GM19468 (cell line): ENCODE results near the gene RBPJ.
A peak's percentile ranks its signal among the peaks of the same experiment; 100 is the strongest.

Experiments
- ATAC-seq: cut with Tn5 transposase; IDR thresholded peaks from one replicate; pipeline ENCODE4 v1.9.1; 2021; ENCODE audit warnings: mild to moderate bottlenecking, moderate library complexity, moderate number of reproducible peaks; ENCODE audit not compliant: unreplicated experiment; ENCODE audit errors: extremely low read depth

RBPJ gene

DNA sequence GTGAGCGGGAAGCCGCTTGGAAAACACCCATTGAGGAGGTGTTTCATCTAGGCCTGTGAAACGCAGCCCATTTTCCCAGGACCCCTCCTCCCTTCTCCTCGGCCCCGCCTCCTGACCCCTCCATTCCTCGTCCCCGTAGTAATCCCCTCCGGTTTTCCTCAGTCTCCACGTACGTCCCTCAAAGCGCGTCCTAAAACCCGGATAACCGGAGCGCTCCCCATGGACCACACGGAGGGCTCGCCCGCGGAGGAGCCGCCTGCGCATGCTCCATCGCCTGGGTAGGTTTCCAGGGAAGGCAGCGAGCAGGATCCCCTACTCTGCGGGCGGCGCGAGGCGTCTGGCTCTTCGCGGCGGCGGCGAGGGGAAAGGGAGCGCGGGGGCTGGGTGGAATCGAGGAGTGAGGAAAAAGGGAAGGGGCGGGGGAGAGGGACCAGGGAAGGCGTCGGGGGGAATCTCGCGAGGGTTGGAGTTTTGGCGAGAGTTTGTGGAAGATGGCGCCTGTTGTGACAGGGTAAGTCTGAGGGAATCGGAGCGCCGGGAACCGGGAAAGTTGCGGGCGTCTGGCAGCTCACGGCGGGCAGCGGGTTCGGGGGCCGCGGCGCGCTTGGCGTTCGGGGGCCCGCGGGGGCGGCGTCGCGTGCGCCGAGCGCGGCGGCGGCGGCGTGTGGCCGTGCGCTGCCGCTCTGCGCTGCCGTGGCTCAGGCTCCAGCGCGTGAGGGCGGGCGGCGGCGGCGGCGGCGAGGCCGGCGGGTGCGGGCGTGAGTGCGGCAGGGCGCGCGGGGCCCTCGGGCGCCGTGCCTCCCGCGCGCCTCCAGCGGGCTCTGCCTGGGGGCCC is at the start of gene RBPJ:
Gene RBPJ (plus strand): TSS at position 477 of the 835 bp plus-strand sequence. CDS start 15 bp downstream, at position 492.
- no peak for ATAC-seq

- ATAC-seq = no peak
Measured at GRCh38 chr4:26271703-26272102, 49.1 kb upstream of the RBPJ start.

- ATAC-seq = no peak
Measured at GRCh38 chr4:26272654-26273615, 47.9 kb upstream of the RBPJ start.

DNA sequence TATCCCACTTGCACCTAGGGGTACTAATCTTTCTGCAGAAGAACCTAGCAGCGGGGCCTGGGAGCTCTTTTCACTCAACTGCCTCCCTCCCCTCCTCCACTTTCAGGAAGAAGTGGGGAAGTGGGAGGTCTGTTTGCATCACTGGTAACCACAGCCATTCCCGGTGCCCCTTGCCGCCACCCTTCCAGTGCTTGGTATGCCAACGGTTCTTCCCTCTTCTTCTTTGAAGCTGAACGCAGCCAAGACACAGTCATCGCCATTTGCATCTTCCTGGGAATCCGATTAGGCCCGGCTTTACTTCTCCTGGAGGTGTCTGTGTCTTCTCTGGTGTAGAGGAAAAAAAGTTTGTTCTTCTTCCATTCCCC is 47.2 kb upstream of the RBPJ start:
- no peak for ATAC-seq

GRCh38 chr4:26275281-26275680 is 45.5 kb upstream of the RBPJ start:
- no peak for ATAC-seq

DNA sequence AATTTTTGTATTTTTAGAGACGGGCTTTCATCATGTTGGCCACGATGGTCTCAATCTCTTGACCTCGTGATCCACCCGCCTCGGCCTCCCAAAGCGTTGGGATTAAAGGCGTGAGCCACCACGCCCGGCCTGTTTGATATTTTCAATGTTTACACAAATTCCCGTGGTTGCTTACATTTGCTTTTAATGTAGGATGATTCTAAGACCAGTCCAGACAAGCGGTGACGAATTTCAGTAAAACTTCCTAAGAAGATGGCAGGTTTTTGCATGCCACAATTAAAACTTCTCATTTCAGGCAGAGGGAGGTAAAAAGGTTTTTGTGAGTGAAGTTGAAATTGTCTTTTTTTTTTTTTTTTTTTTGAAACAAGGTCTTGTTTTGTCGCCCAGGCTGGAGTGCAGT is 41.4 kb upstream of the RBPJ start:
- ATAC-seq = no peak

- ATAC-seq = no peak
Measured at GRCh38 chr4:26281881-26282280, 38.9 kb upstream of the RBPJ start.

GRCh38 chr4:26284536-26284935 is 36.3 kb upstream of the RBPJ start:
- ATAC-seq = no peak

DNA sequence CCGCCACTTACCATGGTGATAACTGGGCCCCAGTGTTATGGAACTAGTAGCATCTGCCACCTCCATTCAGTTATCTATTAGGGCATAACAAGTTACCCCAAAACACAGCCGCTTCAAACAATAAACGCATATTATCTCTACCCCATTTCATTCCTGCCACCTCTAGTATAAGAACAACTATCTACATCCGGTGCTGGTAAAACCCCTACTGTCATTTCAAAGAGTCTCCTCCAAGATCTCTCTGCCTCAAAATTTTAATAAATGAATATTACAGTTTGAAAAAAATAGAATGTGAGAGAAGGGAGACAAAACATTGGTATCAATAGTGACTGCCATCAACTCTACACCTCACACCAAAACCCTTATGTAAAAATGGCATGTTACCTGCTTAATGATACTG is 35.5 kb upstream of the RBPJ start:
- ATAC-seq = no peak

DNA sequence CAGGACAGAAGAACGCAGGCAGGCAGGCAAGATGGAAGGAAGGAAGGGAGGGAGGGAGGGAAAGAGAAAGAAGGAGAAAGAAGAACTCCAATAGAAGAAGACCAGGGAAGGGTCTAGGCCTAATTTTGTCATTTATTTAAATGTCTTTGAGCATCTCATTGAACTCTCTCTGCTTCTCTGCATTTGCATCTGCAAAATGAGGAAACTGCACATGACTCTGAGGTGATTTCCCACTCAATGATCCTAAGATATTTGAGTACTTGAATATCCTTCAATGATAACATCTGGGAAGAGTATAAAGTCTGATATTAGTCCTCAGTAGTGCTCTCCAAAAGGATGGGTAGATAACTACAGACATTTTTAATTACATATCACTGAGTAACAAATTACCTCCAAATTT is 33.1 kb upstream of the RBPJ start:
- ATAC-seq = no peak

GRCh38 chr4:26288355-26288909 is 32.4 kb upstream of the RBPJ start:
- ATAC-seq = peak; percentile 61

DNA sequence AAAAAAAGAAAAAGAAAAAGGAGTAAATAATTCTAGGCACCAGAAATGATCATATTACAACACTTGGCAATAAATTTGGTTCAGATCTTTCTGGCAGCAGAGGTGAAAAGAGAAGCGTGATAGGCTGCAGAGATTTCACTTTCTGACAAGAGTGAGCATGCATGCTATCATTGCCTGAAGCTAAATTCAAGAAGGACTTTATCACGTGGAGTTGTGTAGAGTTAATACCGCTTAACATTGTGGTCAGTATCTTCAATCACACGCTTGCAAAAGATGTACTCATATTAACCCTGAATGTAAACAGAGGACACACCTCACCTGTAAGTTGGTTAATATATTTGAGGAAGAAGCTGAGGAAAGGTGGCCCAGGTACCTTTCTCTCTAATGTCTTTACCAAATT is 31.4 kb upstream of the RBPJ start:
- ATAC-seq = no peak

DNA sequence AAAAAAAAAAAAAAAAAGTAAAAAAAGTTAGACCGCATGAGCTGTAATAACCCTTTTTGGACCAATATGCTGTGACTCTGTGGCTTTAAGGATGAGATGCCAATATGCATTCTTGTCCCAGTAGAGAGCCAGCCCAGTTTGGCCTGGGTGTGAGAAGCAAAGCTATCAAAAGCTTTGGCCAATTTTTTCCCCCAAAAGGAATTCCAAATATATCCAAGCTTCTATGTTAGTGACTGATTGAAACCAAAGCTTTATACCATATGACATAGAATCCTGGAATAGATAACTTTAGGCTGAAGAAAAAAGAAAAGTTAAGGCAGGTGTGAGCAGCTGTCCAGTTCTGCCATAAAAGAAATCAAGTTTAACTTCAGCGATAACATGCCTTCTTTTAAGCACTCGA is 30.5 kb upstream of the RBPJ start:
- ATAC-seq = no peak

GRCh38 chr4:26294904-26295303 is 25.9 kb upstream of the RBPJ start:
- no peak for ATAC-seq

DNA sequence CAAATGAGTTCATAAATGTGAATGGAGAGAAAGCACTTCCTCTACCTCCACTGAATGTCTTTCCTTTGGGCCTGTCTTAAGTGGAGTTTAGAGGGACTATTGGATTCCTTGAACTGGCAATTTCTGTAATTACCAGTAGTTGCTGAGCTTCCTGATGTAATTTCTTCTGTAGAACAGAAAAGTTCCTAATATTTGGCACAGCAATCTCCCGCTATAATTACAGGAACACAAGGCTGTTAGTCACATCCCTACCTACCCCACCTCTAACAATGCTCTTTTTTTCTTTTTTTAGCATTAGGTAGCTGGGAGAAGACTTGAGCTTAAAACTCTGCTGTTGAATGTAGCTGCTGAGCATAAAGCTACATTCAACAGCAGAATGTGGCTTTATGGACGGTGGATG is 24.8 kb upstream of the RBPJ start:
- ATAC-seq = no peak

DNA sequence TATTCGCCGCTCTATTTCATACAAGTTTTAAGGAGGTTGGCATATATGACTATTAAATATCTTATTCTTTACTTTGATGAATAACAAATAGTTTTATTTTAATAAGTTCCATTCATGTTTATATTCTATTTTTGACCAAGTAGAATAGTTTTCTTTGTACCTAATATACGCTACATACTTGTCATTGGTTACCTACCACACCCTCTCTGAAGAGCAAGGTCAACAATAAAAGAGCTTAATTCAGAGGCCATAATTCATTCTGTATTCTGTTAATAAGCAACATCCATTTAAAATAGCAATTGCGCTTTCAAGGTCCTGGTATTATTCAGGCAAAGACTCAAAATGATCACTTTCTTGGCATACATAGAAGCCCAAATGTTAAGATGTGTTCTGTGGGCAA is 24.3 kb upstream of the RBPJ start:
- ATAC-seq = no peak

DNA sequence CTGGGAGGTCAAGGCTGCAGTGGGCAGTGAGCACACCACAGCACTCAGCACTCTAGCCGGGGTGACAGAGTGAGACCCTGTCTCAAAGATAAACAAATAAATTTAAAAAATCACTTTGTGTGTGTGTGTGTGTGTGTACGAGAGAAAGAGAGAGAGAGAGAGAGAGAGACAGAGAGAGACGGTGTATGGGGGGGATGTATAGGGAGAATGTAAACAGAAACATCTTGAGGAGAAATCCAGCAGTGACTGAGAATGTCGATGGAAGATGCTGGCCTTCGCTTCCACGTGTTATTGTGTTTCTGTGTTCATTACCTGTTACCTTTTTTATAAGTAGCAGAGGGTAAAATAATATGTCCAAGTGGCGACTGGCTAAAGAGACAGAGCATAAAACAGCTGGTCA is 23.6 kb upstream of the RBPJ start:
- no peak for ATAC-seq

- ATAC-seq = no peak
Measured at GRCh38 chr4:26298198-26298947, 22.4 kb upstream of the RBPJ start.

- ATAC-seq = no peak
Measured at GRCh38 chr4:26299254-26299882, 21.4 kb upstream of the RBPJ start.
